ENCODE measurements around the gene ACTL7B. TPM values are rescaled to one million over a fixed set of nuclear protein-coding genes. Genes with fewer than 3 reads are reported as not detected.

The ACTL7B gene
- total and polyA plus RNA-seq, 2 of the 4 experiments (the other 2 are of a cell fraction) = not detected

DNA sequence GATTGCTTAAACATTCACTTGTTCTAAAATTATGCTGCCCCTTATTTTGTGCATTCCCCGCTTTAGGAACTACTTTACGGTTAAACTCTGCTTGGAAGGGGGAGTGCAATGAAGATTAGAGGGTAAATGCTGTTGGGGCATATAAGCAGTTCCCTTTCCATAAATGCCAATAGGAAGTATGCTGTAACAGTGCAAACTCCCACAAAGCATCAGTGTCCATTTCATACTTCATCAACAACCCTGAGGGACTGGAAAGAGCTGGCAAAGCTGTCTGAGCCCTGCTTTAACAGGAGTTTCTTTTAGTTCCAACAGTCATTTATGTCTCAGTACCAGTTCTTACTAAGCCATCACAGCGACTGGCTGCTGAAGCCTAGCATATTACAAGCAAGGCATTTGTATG, 8.1 kb upstream of the ACTL7B start:
- H3K79me1 ChIP-seq (ENCODE audit: low read depth in 1 of 2, low read length in 2 of 2) = no peaks in the 10 kb centered on the region
- H3K9ac ChIP-seq (ENCODE audit: low read depth, low read length) = no peak overlapping the region
- H3K36me3 ChIP-seq (ENCODE audit: control insufficient read depth, insufficient read depth, low read length) = peaks cover 1% of the 10 kb centered on the region; the same call in 1 of the 2 replicates
- H3K56ac ChIP-seq (ENCODE audit: extremely low read depth, insufficient read depth, low read length) = no peak overlapping the region
- ATAC-seq (ENCODE audit: low read depth) = no peak
- no peak overlapping the region for H4K5ac ChIP-seq (ENCODE audit: low read depth, low read length)
- H4K8ac ChIP-seq (ENCODE audit: low read depth in 2 of 2, low read length in 2 of 2) = no peak overlapping the region
- no peak overlapping the region for H3K18ac ChIP-seq (ENCODE audit: low read depth, low read length)
- CTCF ChIA-PET = no interaction called here
- H4K91ac ChIP-seq (ENCODE audit: insufficient read depth, low read depth, low read length) = no peak overlapping the region
- WGBS, 2 experiments (ENCODE audit: extremely low coverage in 2 of 2, insufficient read length in 1 of 2) = no CpG with 5 or more reads among the region's 3 CpGs
- H3K4me2 ChIP-seq (ENCODE audit: low read depth, low read length) = no peak overlapping the region
- H2AK9ac ChIP-seq (replicated peaks; ENCODE audit: low read depth, low read length, poor library complexity) = no peak overlapping the region
- H3K4me3 ChIP-seq (ENCODE audit: insufficient read depth, low read depth, low read length) = no peak overlapping the region
- H2BK15ac ChIP-seq (ENCODE audit: low read depth, low read length) = no peak overlapping the region
- no TSS peak for BruUV-seq (replicated peaks)
- no peak overlapping the region for H3K14ac ChIP-seq (replicated peaks; ENCODE audit: low read depth, low read length)
- H4K20me1 ChIP-seq (ENCODE audit: insufficient read depth, low read length) = no peaks in the 10 kb centered on the region
- no peak overlapping the region for H2BK120ac ChIP-seq (ENCODE audit: low read depth, low read length)
- POLR2A ChIA-PET (ENCODE audit: unreplicated experiment) = no interaction called here
- TF ChIP-seq MAZ (IDR thresholded peaks at IDR 0.05; ENCODE audit: borderline replicate concordance, low read depth, low read length) (no peak), SMC3 (IDR thresholded peaks at IDR 0.05; ENCODE audit: low read depth, low read length) (no peak), NFE2L2 (IDR thresholded peaks at IDR 0.05; ENCODE audit: low read depth, low read length) (no peak), RCOR1 (IDR thresholded peaks at IDR 0.05; ENCODE audit: insufficient replicate concordance, low read length) (no peak), BHLHE40 (IDR thresholded peaks at IDR 0.05; ENCODE audit: low read depth, low read length) (no peak), CEBPB (IDR thresholded peaks at IDR 0.05; ENCODE audit: low read depth, low read length) (no peak), MXI1 (IDR thresholded peaks at IDR 0.05; ENCODE audit: borderline replicate concordance, low read depth, low read length) (no peak), MAFK (IDR thresholded peaks at IDR 0.05; ENCODE audit: low read depth, low read length) (no peak), RAD21 (IDR thresholded peaks at IDR 0.05; ENCODE audit: low read length) (no peak), POLR2A (IDR thresholded peaks at IDR 0.05; ENCODE audit: low read depth, low read length) (no peak), CTCF (conservative IDR thresholded peaks at IDR 0.05; ENCODE audit: low read depth, low read length) (no peak), CHD1 (IDR thresholded peaks at IDR 0.05; ENCODE audit: low read depth, low read length) (no peak), USF2 (IDR thresholded peaks at IDR 0.05; ENCODE audit: low read depth, low read length) (no peak), FOS (IDR thresholded peaks at IDR 0.05; ENCODE audit: low read depth, low read length) (no peak), ELK1 (IDR thresholded peaks at IDR 0.05; ENCODE audit: borderline replicate concordance, low read depth, low read length) (no peak)
- intact Hi-C loops (cut with micrococcal nuclease) = loop anchor here (2.0 kb wide), 1 partner anchor 19 kb away; no protein-coding TSS in a partner anchor
- H2BK5ac ChIP-seq (ENCODE audit: low read depth, low read length, poor library complexity, severe bottlenecking) = no peak overlapping the region
- no peak overlapping the region for H2AK5ac ChIP-seq (ENCODE audit: low read depth, low read length)
- no peaks in the 10 kb centered on the region for H3K27me3 ChIP-seq (ENCODE audit: control insufficient read depth, insufficient read depth, low read length)
- in situ Hi-C loops (cut with MboI; ENCODE audit: low sequenced_read_pairs) = no loop called here
- DNase-seq = no peak
- H3K9me1 ChIP-seq (ENCODE audit: insufficient read depth, low read length) = peaks cover 2% of the 10 kb centered on the region; the same call in 1 of the 2 replicates
- no peaks in the 10 kb centered on the region for H3K9me3 ChIP-seq (ENCODE audit: control insufficient read depth, insufficient read depth, low read length)
- dilution Hi-C loops (cut with HindIII; ENCODE audit: low sequenced_read_pairs, unreplicated experiment) = no loop called here
- H3K4me1 ChIP-seq (ENCODE audit: control insufficient read depth, insufficient read depth, low read length) = peaks cover 1% of the 10 kb centered on the region; the same call in 1 of the 2 replicates
- no peak overlapping the region for H3K23ac ChIP-seq (ENCODE audit: low read depth, low read length)
- H2BK20ac ChIP-seq (ENCODE audit: low read depth, low read length) = no peak overlapping the region
- H3K27ac ChIP-seq (ENCODE audit: insufficient read depth, low read length) = no peak overlapping the region
- no peak overlapping the region for H3K4ac ChIP-seq (ENCODE audit: low read depth, low read length)
- no peak overlapping the region for H2AFZ ChIP-seq (replicated peaks; ENCODE audit: low read length, poor library complexity)

Data from IMR-90 (cell line).